Panc1 (cell line): ENCODE data around the gene PNKP.

Source experiments
- CTCF ChIP-seq: fragments of 450-650 bp; IDR thresholded peaks from 2 replicates; pipeline ENCODE4 v1.5.1; 2017; ENCODE audit warnings: mild to moderate bottlenecking
- POLR2AphosphoS5 ChIP-seq: IDR thresholded peaks from 2 replicates; pipeline ENCODE4 v1.6.1; 2012; ENCODE audit warnings: mild to moderate bottlenecking, low read depth, low read length, moderate library complexity

- TF ChIP-seq CTCF (no peak), POLR2AphosphoS5 (no peak; the same call in 1 of the 2 replicates)
Measured at GRCh38 chr19:49877020-49877878, 9.9 kb upstream of the PNKP start, which contains the start of the genes AKT1S1 and TBC1D17.
